GM12878 (cell line): ENCODE measurements around the gene MPZL3. TPM values are rescaled to one million over a fixed set of nuclear protein-coding genes. Genes with fewer than 3 reads are reported as not detected.

Experiments
- polyA plus RNA-seq, 11 experiments: library from polyadenylated mRNA; depleted of rRNA in 4 of 11; unstranded in 6 of 11; stranded (reverse) in 5 of 11; fragments of >200 nt; fragmentation: Nextera tagmentation in 4 of 11; fragmentation: Illumina TruSeq in 1 of 11; extraction: Ambion mirVana in 4 of 11; extraction: Trizol in 1 of 11; gene quantifications; 1 replicate in 1 of 11; 2 replicates in 10 of 11; pipeline versions ENCODE4 v1.2.1 to v1.2.3, GENCODE V29; 2011 to 2016; ENCODE audit warnings: inconsistent platforms in 2 of 11, missing spikeins in 2 of 11, low read depth in 1 of 11
- small RNA-seq: library from RNA; depleted of rRNA; stranded (forward); fragments of <200 nt; gene quantifications from one replicate; pipeline ENCODE3, GENCODE V24; 2014
- total RNA-seq, 4 experiments: library from RNA; depleted of rRNA in 3 of 4; stranded (reverse); fragments of >200 nt in 3 of 4; fragmentation: Illumina TruSeq in 1 of 4; extraction: Trizol in 1 of 4; gene quantifications; 2 replicates each; pipeline versions ENCODE4 v1.2.1 to v1.2.3, GENCODE V29; 2013 to 2021

Gene MPZL3
- total and polyA plus RNA-seq, 10 of the 15 experiments (the other 5 are each of a cell fraction or from before 2014, with no cell fraction given) = 2.1 to 7.5 (median 6.2) TPM

Small RNA genes lying within 50 kb of the gene (small RNA-seq; reads per million reads assigned to genes)
- not detected for gene HSPE1P18

Other genes starting within 250 kb of the MPZL3 start
Only the 7 nearest of the 12 such genes appear.
- not detected in 2 replicates for gene SCN4B, start 99.5 kb downstream of the MPZL3 start, total RNA-seq (2014; rRNA removed)
- gene SCN4B, start 99.5 kb downstream of the MPZL3 start, total RNA-seq (2014; rRNA removed; fragmentation: Illumina TruSeq; extraction: Trizol) = not detected in 2 replicates
- gene SCN4B, start 99.5 kb downstream of the MPZL3 start, total RNA-seq (2021) = 0.08 TPM in 1 of 2 replicates, not detected in the other
- gene SCN4B, start 99.5 kb downstream of the MPZL3 start, polyA plus RNA-seq (2011; rRNA removed) = 0.49 and 0.55 TPM in 2 replicates
- 0.01 TPM in 1 of 2 replicates, not detected in the other for gene SCN4B, start 99.5 kb downstream of the MPZL3 start, polyA plus RNA-seq (2014; fragmentation: Illumina TruSeq; extraction: Trizol)
- gene SCN4B, start 99.5 kb downstream of the MPZL3 start, polyA plus RNA-seq (2014; fragmentation: Nextera tagmentation; extraction: Ambion mirVana) = under 1 TPM in 1 of 2 experiments, not detected in 1; 0.04 TPM
- 0.03 TPM in 1 of 2 replicates, not detected in the other for gene SCN4B, start 99.5 kb downstream of the MPZL3 start, polyA plus RNA-seq (2014; rRNA removed)
- under 1 TPM; 0.04 to 0.12 TPM for gene SCN4B, start 99.5 kb downstream of the MPZL3 start, polyA plus RNA-seq (2016; fragmentation: Nextera tagmentation; extraction: Ambion mirVana)
- gene SCN2B, start 75.7 kb downstream of the MPZL3 start, total RNA-seq (2014; rRNA removed) = 0.05 TPM in 1 of 2 replicates, not detected in the other
- not detected in 2 replicates for gene SCN2B, start 75.7 kb downstream of the MPZL3 start, total RNA-seq (2014; rRNA removed; fragmentation: Illumina TruSeq; extraction: Trizol)
- gene SCN2B, start 75.7 kb downstream of the MPZL3 start, total RNA-seq (2021) = not detected in 2 replicates
- gene SCN2B, start 75.7 kb downstream of the MPZL3 start, polyA plus RNA-seq (2011; rRNA removed) = 0.01 TPM in 1 of 2 replicates, not detected in the other
- gene SCN2B, start 75.7 kb downstream of the MPZL3 start, polyA plus RNA-seq (2014; fragmentation: Illumina TruSeq; extraction: Trizol) = not detected in 2 replicates
- not detected for gene SCN2B, start 75.7 kb downstream of the MPZL3 start, polyA plus RNA-seq (2014; fragmentation: Nextera tagmentation; extraction: Ambion mirVana)
- gene SCN2B, start 75.7 kb downstream of the MPZL3 start, polyA plus RNA-seq (2014; rRNA removed) = not detected in 2 replicates
- not detected for gene SCN2B, start 75.7 kb downstream of the MPZL3 start, polyA plus RNA-seq (2016; fragmentation: Nextera tagmentation; extraction: Ambion mirVana)
- gene JAML, start 27.4 kb downstream of the MPZL3 start, total RNA-seq (2014; rRNA removed) = 2.9 and 5.0 TPM in 2 replicates
- gene JAML, start 27.4 kb downstream of the MPZL3 start, total RNA-seq (2014; rRNA removed; fragmentation: Illumina TruSeq; extraction: Trizol) = 3.4 and 4.7 TPM in 2 replicates
- 2.4 and 3.7 TPM in 2 replicates for gene JAML, start 27.4 kb downstream of the MPZL3 start, total RNA-seq (2021)
- 0.50 and 0.60 TPM in 2 replicates for gene JAML, start 27.4 kb downstream of the MPZL3 start, polyA plus RNA-seq (2011; rRNA removed)
- 4.8 and 6.1 TPM in 2 replicates for gene JAML, start 27.4 kb downstream of the MPZL3 start, polyA plus RNA-seq (2014; fragmentation: Illumina TruSeq; extraction: Trizol)
- 1 to 10 TPM; 2.9 to 3.5 TPM for gene JAML, start 27.4 kb downstream of the MPZL3 start, polyA plus RNA-seq (2014; fragmentation: Nextera tagmentation; extraction: Ambion mirVana)
- gene JAML, start 27.4 kb downstream of the MPZL3 start, polyA plus RNA-seq (2014; rRNA removed) = 2.1 and 4.0 TPM in 2 replicates
- gene JAML, start 27.4 kb downstream of the MPZL3 start, polyA plus RNA-seq (2016; fragmentation: Nextera tagmentation; extraction: Ambion mirVana) = 1 to 10 TPM; 7.7 to 8.1 TPM
- gene MPZL2, start 11.9 kb upstream of the MPZL3 start, total RNA-seq (2014; rRNA removed) = 3.3 and 4.0 TPM in 2 replicates
- 3.0 and 3.1 TPM in 2 replicates for gene MPZL2, start 11.9 kb upstream of the MPZL3 start, total RNA-seq (2014; rRNA removed; fragmentation: Illumina TruSeq; extraction: Trizol)
- 3.2 and 4.4 TPM in 2 replicates for gene MPZL2, start 11.9 kb upstream of the MPZL3 start, total RNA-seq (2021)
- gene MPZL2, start 11.9 kb upstream of the MPZL3 start, polyA plus RNA-seq (2011; rRNA removed) = 0.76 and 0.81 TPM in 2 replicates
- 4.8 and 5.2 TPM in 2 replicates for gene MPZL2, start 11.9 kb upstream of the MPZL3 start, polyA plus RNA-seq (2014; fragmentation: Illumina TruSeq; extraction: Trizol)
- 1 to 10 TPM; 4.2 to 4.5 TPM for gene MPZL2, start 11.9 kb upstream of the MPZL3 start, polyA plus RNA-seq (2014; fragmentation: Nextera tagmentation; extraction: Ambion mirVana)
- gene MPZL2, start 11.9 kb upstream of the MPZL3 start, polyA plus RNA-seq (2014; rRNA removed) = 2.5 and 2.6 TPM in 2 replicates
- 1 to 10 TPM in 1 of 2 experiments, under 1 TPM in 1; 0.88 to 1.6 TPM for gene MPZL2, start 11.9 kb upstream of the MPZL3 start, polyA plus RNA-seq (2016; fragmentation: Nextera tagmentation; extraction: Ambion mirVana)
- gene CD3E, start 52.4 kb upstream of the MPZL3 start, total RNA-seq (2014; rRNA removed) = 3.4 and 4.0 TPM in 2 replicates
- 4.4 and 5.1 TPM in 2 replicates for gene CD3E, start 52.4 kb upstream of the MPZL3 start, total RNA-seq (2014; rRNA removed; fragmentation: Illumina TruSeq; extraction: Trizol)
- 11.6 and 13.4 TPM in 2 replicates for gene CD3E, start 52.4 kb upstream of the MPZL3 start, total RNA-seq (2021)
- gene CD3E, start 52.4 kb upstream of the MPZL3 start, polyA plus RNA-seq (2011; rRNA removed) = 0.10 and 0.14 TPM in 2 replicates
- gene CD3E, start 52.4 kb upstream of the MPZL3 start, polyA plus RNA-seq (2014; fragmentation: Illumina TruSeq; extraction: Trizol) = 14.9 and 17.3 TPM in 2 replicates
- gene CD3E, start 52.4 kb upstream of the MPZL3 start, polyA plus RNA-seq (2014; fragmentation: Nextera tagmentation; extraction: Ambion mirVana) = 1 to 10 TPM; 1.7 to 2.4 TPM
- 9.7 and 10.9 TPM in 2 replicates for gene CD3E, start 52.4 kb upstream of the MPZL3 start, polyA plus RNA-seq (2014; rRNA removed)
- 1 to 10 TPM; 3.1 to 4.2 TPM for gene CD3E, start 52.4 kb upstream of the MPZL3 start, polyA plus RNA-seq (2016; fragmentation: Nextera tagmentation; extraction: Ambion mirVana)
- 0.44 TPM in 1 of 2 replicates, not detected in the other for gene CD3D, start 90.3 kb upstream of the MPZL3 start, total RNA-seq (2014; rRNA removed)
- gene CD3D, start 90.3 kb upstream of the MPZL3 start, total RNA-seq (2014; rRNA removed; fragmentation: Illumina TruSeq; extraction: Trizol) = not detected in 2 replicates
- 0.32 and 0.69 TPM in 2 replicates for gene CD3D, start 90.3 kb upstream of the MPZL3 start, total RNA-seq (2021)
- gene CD3D, start 90.3 kb upstream of the MPZL3 start, polyA plus RNA-seq (2011; rRNA removed) = not detected in 2 replicates
- gene CD3D, start 90.3 kb upstream of the MPZL3 start, polyA plus RNA-seq (2014; fragmentation: Illumina TruSeq; extraction: Trizol) = 0.13 TPM in 1 of 2 replicates, not detected in the other
- under 1 TPM; 0.13 to 0.45 TPM for gene CD3D, start 90.3 kb upstream of the MPZL3 start, polyA plus RNA-seq (2014; fragmentation: Nextera tagmentation; extraction: Ambion mirVana)
- not detected in 2 replicates for gene CD3D, start 90.3 kb upstream of the MPZL3 start, polyA plus RNA-seq (2014; rRNA removed)
- not detected for gene CD3D, start 90.3 kb upstream of the MPZL3 start, polyA plus RNA-seq (2016; fragmentation: Nextera tagmentation; extraction: Ambion mirVana)
- not detected in 2 replicates for gene CD3G, start 92.0 kb upstream of the MPZL3 start, total RNA-seq (2014; rRNA removed)
- not detected in 2 replicates for gene CD3G, start 92.0 kb upstream of the MPZL3 start, total RNA-seq (2014; rRNA removed; fragmentation: Illumina TruSeq; extraction: Trizol)
- gene CD3G, start 92.0 kb upstream of the MPZL3 start, total RNA-seq (2021) = 0.13 and 0.21 TPM in 2 replicates
- gene CD3G, start 92.0 kb upstream of the MPZL3 start, polyA plus RNA-seq (2011; rRNA removed) = 0.04 TPM in 1 of 2 replicates, not detected in the other
- gene CD3G, start 92.0 kb upstream of the MPZL3 start, polyA plus RNA-seq (2014; fragmentation: Illumina TruSeq; extraction: Trizol) = 0.10 and 0.22 TPM in 2 replicates
- under 1 TPM in 1 of 2 experiments, not detected in 1; 0.16 TPM for gene CD3G, start 92.0 kb upstream of the MPZL3 start, polyA plus RNA-seq (2014; fragmentation: Nextera tagmentation; extraction: Ambion mirVana)
- not detected in 2 replicates for gene CD3G, start 92.0 kb upstream of the MPZL3 start, polyA plus RNA-seq (2014; rRNA removed)
- not detected for gene CD3G, start 92.0 kb upstream of the MPZL3 start, polyA plus RNA-seq (2016; fragmentation: Nextera tagmentation; extraction: Ambion mirVana)